ENCODE data around the gene GNB5.

Gene GNB5

GRCh38 chr15:52146261-52146660, 44.9 kb downstream of the GNB5 start:
- no peak for DNase-seq

- no peak for DNase-seq
Observed at GRCh38 chr15:52144656-52145178, 46.5 kb downstream of the GNB5 start.

DNA sequence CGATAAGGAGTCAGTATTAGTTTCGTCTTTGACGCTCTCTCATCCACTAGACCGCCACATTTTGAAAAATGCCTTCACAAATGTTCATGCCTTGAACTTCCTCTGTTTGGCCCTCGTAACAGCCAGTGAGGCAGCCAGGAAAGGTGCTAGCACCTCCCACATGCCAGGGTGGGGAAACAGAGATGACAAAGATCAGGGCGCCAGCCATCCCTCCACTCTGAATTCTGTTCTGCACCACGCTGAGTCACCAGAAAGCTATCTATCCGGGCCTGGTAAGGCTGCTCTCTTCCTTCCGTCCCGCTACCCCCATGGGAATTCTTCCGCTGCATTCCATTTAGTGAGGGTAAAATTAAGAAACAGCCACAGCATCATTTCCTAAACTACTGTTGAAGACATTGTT, 47.3 kb downstream of the GNB5 start:
- DNase-seq = peak in 1 of 58 donors; percentile 21

GRCh38 chr15:52140646-52141045, 50.5 kb downstream of the GNB5 start:
- no peak for DNase-seq

DNA sequence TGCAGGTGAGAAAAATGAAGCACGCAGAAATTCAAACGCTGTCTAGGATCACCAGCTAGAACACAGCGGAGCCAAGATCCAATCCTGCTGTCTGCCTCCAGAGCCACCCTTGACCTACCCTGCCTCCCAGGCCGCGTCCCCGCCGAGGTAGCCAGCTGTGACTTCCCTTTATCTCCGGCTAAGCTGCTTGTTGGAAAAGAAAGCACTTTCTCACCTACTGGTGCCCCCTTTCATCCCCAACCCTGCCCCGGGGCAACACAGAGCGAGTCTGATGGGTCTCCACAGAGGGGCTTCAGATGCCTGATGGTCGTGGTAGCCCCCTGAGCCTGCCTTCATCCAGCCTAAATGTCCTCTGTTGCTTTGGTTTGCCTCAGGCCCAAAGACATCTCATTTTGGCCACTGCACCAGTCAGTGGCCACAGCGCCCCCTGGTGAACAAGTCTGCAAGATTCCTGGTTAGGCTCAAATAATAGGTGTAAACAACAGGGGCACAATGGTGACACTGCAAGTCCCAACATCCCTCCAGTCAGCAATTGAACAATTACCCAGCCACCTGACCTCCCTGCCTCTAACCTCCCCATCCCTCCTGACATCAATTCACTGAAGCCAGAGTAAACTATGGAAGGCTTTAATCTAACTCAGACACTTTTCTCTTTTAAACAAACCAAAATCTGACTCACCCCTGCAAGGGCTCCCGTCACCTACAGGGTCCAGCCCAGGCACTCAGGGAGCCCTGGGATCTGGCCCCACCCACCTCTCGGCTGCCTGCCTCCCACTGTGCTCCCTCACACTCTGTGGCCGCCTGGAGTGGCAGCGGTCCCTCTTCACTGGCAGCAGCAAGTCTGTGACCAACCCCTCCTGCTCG, 51.4 kb downstream of the GNB5 start:
- DNase-seq = peak in 50 of 58 donors; percentile 8 to 87 (median 40)

GRCh38 chr15:52137432-52138357, 53.5 kb downstream of the GNB5 start:
- DNase-seq = peak in 1 of 58 donors; percentile 6

- peak in 6 of 58 donors; percentile 2 to 61 (median 22) for DNase-seq
Observed at GRCh38 chr15:52136442-52136980, 54.7 kb downstream of the GNB5 start.

- DNase-seq = no peak
Observed at GRCh38 chr15:52134502-52135144, 56.6 kb downstream of the GNB5 start.

DNA sequence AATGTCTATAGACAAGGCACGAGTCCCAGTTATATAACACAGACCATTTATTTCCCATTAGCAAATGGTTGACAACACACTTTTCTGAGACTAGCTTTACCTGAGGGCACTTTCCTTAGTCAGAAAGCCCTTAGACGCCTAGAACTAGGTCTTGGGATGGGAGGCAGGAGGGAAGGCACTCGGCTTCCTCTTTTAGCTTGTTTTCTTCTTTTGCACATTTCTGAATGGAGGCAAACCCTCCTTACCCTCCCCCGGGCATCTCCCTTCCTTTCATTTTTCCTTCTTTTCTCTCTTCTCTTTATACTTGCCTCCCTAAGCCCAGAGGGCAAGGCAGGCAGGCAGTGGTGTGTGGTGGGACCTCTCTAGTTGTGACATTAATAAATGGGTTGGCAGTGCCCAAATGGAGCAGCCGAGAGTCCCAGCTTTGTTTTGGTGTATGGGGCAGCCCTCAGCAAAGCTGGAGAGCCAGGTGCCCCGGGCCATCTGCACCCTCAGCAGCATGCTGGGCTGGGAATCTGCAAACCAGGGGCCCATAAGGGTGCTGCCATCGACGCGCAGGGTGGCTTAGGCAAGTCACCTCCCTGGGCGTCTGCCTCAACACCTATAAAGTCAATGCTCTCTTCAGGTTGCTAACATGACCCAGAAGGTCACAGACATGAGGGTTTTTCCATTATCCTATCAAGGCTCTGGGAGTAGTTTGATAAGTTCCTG, 57.5 kb downstream of the GNB5 start:
- DNase-seq = no peak

DNA sequence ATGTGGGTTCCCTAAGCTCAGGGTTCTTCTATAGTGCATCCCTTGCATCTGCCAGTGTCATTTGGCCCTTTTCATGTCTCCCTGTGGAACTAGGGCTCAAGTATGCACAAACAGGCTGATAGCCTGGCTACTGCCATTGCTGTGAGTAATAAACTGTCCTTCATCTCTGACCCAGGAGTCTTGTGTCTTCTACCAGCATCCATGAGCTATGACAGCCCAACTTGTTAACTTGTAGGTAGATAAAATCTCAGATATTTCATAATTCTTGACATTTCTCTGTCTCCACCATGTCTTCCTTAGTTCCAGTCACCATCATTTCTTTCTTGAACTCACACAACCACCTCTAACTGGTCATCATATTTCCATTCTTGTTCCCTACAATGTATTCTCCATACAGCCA, 59.1 kb downstream of the GNB5 start:
- no peak for DNase-seq

DNA sequence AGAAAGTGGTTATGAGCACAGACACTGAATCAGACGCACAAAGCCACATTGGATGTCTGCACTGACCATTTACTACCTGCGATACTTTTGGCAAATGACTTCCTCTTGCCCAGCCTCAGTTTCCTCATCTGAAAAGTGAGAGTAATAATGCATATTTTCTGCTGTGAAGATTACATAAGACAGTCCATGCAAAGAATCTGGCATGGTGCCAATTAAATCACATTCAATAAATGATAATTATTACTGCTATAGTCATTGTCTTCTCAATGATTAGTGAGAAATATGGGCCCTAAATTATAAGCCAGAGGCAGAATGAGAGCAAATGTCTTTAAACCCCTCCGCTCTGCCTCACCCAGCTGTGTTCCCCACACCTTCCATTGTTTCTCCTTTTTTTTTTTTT, 62.6 kb downstream of the GNB5 start:
- DNase-seq = no peak

DNA sequence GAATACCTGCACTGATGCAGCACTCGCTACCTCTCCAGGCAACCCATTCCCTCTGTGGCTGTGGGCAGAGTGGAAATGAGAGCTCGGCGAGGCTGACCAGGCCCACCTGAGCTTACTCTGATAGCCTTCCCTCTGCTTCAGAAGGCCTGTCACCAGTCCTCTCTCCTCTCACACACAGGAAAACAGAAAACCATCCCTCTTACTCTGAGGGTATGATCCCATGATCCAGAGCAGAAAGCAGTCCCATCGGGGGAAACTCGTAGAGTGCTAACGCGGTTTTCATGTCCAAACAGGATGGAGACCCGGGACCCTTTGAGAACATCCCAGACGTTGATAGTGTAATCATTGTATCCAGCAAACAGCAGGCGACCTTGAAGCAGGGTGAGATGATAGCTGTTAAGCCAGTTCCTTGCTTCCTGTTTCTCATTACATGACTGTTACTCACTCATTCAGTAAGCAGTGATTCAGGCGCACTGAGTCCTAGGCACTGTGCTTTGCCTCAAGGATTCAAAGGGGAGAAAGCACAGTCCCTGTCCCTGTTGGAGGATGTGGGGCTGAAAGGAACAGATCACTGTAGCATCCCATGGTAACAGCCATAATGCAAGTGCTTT, 66.8 kb downstream of the GNB5 start:
- no peak for DNase-seq

DNA sequence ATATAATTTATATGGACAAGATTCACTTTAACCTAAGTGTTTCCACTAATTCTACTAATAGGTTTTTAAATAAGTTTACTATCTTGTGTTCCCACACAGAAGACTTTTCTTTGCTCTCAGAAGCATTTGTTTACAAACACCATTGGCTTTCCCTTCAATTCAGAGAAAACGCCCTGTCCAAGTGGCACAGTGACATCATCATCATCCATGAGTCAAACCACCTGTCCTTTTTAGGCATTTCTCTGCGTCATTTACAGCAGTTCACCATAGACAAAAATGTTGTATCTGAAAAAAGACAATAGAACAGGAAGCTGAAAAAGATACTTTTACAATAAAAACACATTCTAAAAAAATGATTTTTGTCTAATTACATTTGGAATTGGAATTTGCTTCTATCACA, 69.3 kb downstream of the GNB5 start:
- DNase-seq = no peak

DNA sequence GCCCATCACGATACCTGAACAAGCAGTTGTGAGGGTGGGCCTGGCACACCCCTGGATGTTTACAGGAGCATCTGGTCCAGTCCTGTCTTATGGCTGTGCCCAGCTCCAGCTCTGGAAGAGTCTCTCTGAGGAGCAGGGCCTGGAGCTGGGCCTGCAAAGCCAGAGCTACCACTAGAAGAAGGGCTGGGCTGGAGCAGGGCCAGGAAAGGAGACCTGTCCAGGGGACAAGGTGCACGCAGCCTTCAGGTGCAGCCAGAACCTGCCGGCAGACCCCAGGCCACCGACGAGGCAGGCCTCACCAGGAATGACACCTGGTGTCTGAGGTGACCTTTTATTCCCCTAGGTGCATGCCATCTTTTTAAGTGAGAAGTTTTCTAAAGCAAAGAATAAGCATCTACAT, 70.2 kb downstream of the GNB5 start:
- DNase-seq = no peak

DNA sequence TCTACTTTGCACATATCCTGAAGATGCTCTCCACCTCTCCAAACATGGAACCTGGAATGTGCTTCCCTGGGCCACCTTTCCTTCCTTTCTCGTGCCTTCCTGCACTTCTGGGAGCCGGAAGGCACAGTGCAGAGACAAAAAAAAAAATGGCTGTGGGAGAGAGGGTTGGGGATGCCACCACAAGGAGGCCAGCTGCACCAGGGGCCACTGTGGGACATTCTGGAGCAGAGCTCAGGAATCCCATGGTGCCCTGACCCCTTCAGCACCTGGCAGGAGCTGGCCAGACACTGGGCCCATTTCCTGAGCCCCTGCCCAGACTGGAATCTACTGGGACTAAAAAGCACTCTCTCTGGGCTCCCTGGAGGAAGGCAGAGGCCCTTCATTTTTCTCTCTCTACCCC, 70.7 kb downstream of the GNB5 start:
- DNase-seq = no peak

DNA sequence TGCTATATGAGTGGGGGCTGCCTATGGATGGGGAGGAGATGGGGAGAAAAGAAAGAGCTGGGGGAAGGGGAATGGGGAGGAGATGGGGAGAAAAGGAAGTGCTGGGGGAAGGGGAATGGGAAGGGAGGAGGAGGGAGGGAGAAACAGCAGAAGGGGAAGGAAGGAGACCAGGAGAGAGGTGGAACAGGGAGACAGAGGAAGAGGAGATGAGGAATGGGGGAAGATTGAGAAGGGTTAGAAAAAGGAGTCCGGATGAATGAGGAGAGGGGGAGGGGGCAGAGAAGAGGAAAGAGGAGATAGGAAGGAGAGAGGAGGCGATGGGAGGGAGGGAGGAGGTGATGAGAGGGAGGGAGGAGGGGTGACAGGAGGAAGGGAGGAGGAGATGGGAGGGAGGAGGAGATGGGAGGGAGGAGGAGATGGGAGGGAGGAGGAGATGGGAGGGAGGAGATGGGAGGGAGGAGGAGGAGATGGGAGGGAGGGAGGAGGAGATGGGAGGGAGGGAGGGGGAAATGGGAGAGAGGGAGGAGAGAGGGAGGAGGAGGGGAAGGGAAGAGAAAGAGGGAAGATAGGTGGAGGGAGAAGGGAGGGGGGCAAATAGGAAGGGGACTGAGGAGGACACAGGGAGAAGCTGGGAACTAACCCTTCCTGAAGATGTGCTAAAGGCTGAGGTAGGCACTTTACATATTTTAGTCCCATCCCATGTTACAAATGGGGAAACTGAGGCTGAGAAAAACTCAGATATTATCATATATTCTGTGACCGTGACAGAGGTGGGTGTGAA, 72.0 kb downstream of the GNB5 start:
- no peak for DNase-seq

- no peak for DNase-seq
Observed at GRCh38 chr15:52117549-52117948, 73.6 kb downstream of the GNB5 start.

DNA sequence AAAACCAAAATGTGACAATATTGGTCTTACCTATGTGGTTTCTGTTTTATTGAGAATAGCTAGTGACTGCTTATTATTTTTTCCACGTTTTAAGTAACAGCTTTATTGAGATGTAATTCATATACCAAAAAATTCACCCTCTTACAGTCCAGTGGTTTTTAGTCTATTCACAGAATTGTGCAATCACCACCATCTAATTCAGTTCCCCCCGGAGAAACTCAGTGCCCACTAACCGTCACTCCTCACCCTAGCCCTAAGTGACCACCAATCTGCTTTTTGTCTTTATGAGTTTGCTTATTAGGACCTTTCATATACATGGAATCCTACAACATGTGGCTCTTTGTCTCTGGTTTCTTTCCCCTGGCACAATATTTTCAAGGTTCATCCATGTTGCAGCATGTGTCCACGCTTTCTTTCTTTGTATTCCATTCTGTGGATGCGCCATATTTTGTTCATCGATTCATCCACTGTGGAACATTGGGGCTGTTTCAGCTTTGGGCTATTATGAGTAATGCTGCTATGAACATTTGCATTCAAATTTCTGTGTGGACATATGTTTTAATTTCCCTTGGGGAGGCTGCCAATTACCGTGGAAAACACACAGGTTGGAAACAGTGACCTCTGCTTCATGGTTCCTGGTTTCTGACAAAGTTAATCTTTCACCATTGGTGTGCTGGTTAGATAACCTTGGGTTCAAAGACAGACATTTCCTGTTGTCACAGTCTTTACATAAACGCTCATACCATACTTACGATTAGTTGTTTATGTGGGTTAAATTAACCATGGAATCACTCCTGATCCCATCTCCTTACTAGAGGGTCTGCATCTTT, 75.4 kb downstream of the GNB5 start:
- DNase-seq = no peak

Data from anterior cingulate cortex (tissue), 58 donors.